ENCODE measurements around the gene UTS2.

UTS2 gene

DNA sequence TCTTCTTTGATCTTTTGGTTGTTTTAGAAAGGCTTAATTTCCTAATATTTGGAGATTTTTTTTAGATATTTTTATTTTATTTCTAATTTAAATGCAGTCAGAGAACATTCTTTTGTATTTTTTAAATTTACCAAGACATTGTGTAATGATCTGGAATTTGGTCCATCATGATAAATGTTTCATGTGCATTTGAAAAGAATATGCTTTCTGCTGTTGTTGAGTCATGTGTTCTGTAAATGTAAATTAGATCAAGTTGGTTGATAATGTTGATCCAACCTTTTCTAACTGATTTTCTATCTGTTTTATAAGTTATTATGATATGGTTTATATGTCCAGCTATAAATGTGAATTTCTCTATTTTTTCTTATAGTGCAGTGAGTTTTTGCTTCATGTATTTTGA, 19.8 kb downstream of the UTS2 start:
- H3K4me3 ChIP-seq (ENCODE audit: low read depth, low read length), result no peak overlapping the region
- H3K4me1 ChIP-seq, result no peaks in the 10 kb centered on the region
- TF ChIP-seq, protein P1, sequence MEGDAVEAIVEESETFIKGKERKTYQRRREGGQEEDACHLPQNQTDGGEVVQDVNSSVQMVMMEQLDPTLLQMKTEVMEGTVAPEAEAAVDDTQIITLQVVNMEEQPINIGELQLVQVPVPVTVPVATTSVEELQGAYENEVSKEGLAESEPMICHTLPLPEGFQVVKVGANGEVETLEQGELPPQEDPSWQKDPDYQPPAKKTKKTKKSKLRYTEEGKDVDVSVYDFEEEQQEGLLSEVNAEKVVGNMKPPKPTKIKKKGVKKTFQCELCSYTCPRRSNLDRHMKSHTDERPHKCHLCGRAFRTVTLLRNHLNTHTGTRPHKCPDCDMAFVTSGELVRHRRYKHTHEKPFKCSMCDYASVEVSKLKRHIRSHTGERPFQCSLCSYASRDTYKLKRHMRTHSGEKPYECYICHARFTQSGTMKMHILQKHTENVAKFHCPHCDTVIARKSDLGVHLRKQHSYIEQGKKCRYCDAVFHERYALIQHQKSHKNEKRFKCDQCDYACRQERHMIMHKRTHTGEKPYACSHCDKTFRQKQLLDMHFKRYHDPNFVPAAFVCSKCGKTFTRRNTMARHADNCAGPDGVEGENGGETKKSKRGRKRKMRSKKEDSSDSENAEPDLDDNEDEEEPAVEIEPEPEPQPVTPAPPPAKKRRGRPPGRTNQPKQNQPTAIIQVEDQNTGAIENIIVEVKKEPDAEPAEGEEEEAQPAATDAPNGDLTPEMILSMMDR (IDR thresholded peaks at IDR 0.05; ENCODE audit: low read depth, low read length), result no peak
- H3K36me3 ChIP-seq, result no peaks in the 10 kb centered on the region
- no peaks in the 10 kb centered on the region for H3K9me3 ChIP-seq
- H3K27me3 ChIP-seq, result no peaks in the 10 kb centered on the region
- no peak for DNase-seq

DNA sequence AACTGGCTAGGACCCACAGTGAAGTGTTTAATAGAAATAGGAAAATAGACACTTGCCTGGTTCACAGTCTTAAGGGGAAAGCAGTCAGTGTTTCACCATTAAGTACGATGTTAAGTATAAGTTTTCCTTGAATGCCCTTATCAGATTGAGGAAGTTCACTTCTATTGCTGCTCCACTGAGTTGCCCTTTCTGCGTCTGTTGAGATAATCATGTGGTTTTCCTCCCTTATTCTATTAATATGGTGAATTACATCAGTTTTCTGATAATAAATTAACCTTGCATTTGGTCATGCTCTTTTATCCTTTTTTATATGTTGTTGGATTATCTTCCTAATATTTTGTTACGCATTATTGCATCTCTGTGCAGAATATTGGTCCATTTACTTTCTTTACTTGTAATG, 21.4 kb downstream of the UTS2 start:
- no peaks in the 10 kb centered on the region for H3K9me3 ChIP-seq
- no peak overlapping the region for H3K4me3 ChIP-seq (ENCODE audit: low read depth, low read length)
- H3K27me3 ChIP-seq, result no peaks in the 10 kb centered on the region
- no peaks in the 10 kb centered on the region for H3K36me3 ChIP-seq
- no peak for DNase-seq
- TF ChIP-seq, protein P1 (IDR thresholded peaks at IDR 0.05; ENCODE audit: low read depth, low read length), result no peak
- H3K4me1 ChIP-seq, result no peaks in the 10 kb centered on the region

DNA sequence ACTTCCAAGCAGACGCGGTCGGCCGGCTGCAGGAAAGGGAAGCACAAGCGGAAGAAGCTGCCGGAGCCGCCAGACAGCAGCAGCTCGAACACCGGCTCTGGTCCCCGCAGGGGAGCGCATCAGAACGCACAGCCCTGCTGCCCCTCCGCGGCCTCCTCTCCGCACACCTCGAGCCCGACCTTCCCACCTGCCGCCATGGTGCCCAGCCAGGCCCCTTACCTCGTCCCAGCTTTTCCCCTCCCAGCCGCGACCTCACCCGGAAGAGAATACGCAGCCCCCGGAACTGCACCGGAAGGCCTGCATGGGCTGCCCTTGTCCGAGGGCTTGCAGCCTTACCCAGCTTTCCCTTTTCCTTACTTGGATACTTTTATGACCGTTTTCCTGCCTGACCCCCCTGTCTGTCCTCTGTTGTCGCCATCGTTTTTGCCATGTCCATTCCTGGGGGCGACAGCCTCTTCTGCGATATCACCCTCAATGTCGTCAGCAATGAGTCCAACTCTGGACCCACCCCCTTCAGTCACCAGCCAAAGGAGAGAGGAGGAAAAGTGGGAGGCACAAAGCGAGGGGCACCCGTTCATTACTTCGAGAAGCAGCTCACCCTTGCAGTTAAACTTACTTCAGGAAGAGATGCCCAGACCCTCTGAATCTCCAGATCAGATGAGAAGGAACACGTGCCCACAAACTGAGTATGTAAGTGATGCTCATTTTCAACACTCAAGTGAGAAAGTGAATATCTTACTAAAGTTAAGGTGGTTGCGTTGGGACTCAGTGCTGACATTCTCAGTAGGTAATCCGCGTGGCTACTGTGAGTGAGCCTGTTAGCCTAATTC, 25.5 kb downstream of the UTS2 start:
- DNase-seq, result no peak
- Histone ChIP-seq H3K9me3 (no peaks in the 10 kb centered on the region), H3K4me3 (ENCODE audit: low read depth, low read length) (no peak overlapping the region), H3K4me1 (no peaks in the 10 kb centered on the region), H3K36me3 (no peaks in the 10 kb centered on the region), H3K27me3 (no peaks in the 10 kb centered on the region)
- TF ChIP-seq, protein P1 (IDR thresholded peaks at IDR 0.05; ENCODE audit: low read depth, low read length), result no peak

DNA sequence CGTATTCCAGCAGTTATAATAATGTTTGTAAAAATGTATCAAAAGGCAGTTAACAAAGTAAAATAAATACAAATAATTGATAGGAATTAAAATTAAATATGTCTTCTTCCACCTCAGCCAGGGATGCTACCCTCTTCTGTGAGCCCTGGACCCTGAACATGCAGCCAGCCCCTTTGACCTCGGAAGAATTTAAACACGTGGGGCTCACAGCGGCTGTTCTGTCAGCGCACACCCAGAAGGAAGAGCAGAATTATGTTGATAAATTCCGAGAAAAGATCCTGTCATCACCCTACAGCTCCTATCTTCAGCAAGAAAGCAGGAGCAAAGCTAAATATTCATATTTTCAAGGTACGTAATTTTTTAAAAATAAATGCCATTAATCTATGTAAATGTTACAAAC, 26.5 kb downstream of the UTS2 start:
- Histone ChIP-seq H3K36me3 (no peaks in the 10 kb centered on the region), H3K27me3 (no peaks in the 10 kb centered on the region), H3K4me1 (no peaks in the 10 kb centered on the region), H3K9me3 (no peaks in the 10 kb centered on the region), H3K4me3 (ENCODE audit: low read depth, low read length) (no peak overlapping the region)
- no peak for DNase-seq
- TF ChIP-seq, protein P1 (IDR thresholded peaks at IDR 0.05; ENCODE audit: low read depth, low read length), result no peak

DNA sequence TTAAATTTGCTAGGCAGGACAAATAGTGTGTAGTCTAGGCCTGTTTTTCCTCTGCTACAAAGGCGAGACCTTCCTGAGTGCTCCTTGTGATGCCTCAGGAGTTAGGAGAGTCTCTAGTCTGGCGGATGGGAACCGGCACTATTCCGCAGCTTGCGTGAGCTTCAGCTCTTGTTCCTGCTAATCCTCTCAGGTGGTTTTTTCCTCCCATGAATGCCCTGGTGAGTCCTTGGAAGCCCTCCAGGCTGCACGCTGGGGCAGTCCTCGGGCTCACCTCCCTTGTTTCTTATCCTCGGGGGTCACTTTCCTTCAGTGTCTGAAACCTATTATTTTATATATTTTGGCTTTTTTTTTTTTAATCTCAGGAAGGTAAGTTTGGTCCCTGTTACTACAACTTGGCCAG, 28.2 kb downstream of the UTS2 start:
- H3K4me1 ChIP-seq, result no peaks in the 10 kb centered on the region
- no peaks in the 10 kb centered on the region for H3K27me3 ChIP-seq
- DNase-seq, result no peak
- H3K9me3 ChIP-seq, result no peaks in the 10 kb centered on the region
- no peak overlapping the region for H3K4me3 ChIP-seq (ENCODE audit: low read depth, low read length)
- no peaks in the 10 kb centered on the region for H3K36me3 ChIP-seq
- TF ChIP-seq, protein P1 (IDR thresholded peaks at IDR 0.05; ENCODE audit: low read depth, low read length), result no peak

DNA sequence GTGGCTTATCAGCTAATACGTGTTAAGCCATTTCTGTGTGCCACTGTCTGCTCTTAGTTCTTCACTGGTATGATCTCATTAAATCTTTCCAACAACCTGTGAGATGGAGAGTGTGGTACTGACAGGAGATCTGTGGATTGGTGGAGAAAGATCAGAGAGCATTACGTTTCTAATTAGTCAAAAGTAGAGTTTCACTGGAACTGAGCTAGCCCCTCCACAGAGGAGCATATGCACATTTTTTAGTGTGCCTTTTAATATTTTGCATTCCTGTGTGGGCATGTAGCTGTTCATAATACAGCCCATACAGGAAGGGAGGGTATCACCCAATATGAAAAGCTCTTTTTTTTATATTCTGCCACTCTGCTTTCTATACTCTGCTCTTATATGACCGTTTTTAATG, 31.6 kb downstream of the UTS2 start:
- TF ChIP-seq, protein P1 (IDR thresholded peaks at IDR 0.05; ENCODE audit: low read depth, low read length), result no peak
- no peaks in the 10 kb centered on the region for H3K36me3 ChIP-seq
- no peak for DNase-seq
- no peaks in the 10 kb centered on the region for H3K27me3 ChIP-seq
- H3K4me1 ChIP-seq, result no peaks in the 10 kb centered on the region
- no peaks in the 10 kb centered on the region for H3K9me3 ChIP-seq
- no peak overlapping the region for H3K4me3 ChIP-seq (ENCODE audit: low read depth, low read length)
